GM15510 (cell line): Measurements from ENCODE around the gene ADCY3.

ENCODE experiments used
- POLR2A ChIP-seq: IDR thresholded peaks from 3 replicates; pipeline ENCODE4 v1.6.1; 2011; ENCODE audit warnings: borderline replicate concordance; ENCODE audit not compliant: insufficient read length; ENCODE audit errors: extremely low read depth

ADCY3 gene

GRCh38 chr2:24920098-24920808 lies at the start of gene ADCY3:
ADCY3 (minus strand) TSS chr2:24920237; CDS start chr2:24918987, 1,250 bp downstream.
- no peak for TF ChIP-seq POLR2A

- TF ChIP-seq POLR2A: no peak
These were observed 49.7 kb upstream of the ADCY3 start for GRCh38 chr2:24969784-24970183.

DNA sequence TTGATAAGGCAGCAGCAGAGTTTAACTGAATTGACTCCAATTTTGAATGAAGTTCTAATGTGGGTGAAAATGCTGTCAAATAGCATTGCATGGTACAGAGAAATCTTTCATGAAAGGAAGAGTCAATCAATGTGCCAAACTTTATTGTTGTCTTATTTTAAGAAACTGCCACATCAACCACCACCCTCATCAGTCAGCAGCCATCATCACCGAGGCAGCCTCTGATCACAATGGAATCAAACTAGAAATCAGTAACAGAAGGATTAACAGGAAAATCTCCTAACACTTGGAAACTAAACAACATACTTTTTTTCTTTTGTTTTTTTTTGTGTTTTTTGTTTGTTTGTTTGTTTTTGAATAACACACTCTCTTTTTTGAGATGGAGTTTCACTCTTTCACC lies 41.9 kb upstream of the ADCY3 start:
- TF ChIP-seq POLR2A: no peak

DNA sequence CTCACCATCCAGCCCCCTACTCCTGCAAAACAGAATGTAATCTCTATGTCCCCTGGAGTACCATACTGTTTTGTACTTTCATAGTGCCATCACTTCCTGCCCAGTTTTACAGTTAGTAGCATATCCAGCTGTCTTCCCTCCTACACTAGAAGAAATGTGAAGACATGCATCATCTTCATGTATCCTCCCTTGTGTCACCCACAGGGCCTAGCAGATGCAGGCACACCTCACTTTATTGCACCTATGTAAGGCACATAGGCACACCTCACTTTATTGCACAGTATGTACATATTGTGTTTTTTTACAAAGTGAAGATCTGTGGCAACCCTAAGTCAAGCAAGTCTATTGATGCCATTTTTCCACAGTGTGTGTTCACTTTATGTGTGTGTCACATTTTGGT lies 39.7 kb upstream of the ADCY3 start:
- no peak for TF ChIP-seq POLR2A

- no peak for TF ChIP-seq POLR2A
These were observed 38.4 kb upstream of the ADCY3 start for GRCh38 chr2:24958411-24958935.

GRCh38 chr2:24957976-24958375 lies 37.9 kb upstream of the ADCY3 start:
- TF ChIP-seq POLR2A: no peak

DNA sequence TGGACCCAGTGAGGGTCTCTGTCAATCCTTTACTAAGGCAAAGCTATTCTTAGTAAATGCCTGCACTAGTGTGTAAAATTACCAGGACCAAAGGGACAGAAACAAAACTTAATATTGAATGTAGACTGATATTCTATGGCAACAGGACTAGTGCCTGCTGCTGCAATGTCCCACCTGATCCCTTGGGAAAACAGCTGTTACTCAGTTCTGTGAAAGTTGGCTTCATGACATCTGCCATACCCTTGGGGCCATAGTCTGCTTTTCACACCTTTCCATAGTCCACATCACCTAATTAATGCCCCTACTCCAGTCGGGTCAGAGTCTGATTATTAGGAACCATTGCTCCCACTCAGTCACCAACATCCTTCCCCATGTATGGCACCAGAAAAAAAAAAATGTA lies 37.2 kb upstream of the ADCY3 start:
- TF ChIP-seq POLR2A: no peak

DNA sequence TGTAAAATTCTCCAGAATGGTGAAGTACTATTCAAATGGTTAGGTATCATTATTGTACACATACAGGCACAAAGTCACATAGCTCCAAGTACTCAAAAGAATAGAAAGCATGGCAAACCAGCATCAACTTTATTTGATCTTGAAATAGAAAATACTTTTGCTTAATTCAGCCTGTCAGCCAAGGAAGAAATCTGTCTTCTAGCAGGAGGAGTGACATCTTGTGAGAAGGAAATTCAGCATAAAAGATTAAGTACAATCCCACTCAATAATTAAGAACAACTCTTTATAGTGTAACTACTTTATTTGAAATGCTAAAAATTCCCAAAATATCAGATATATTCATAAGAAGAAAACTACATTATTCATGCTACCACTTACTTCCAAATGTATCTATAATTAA lies 35.9 kb upstream of the ADCY3 start:
- no peak for TF ChIP-seq POLR2A

GRCh38 chr2:24955232-24955631 lies 35.2 kb upstream of the ADCY3 start:
- no peak for TF ChIP-seq POLR2A

DNA sequence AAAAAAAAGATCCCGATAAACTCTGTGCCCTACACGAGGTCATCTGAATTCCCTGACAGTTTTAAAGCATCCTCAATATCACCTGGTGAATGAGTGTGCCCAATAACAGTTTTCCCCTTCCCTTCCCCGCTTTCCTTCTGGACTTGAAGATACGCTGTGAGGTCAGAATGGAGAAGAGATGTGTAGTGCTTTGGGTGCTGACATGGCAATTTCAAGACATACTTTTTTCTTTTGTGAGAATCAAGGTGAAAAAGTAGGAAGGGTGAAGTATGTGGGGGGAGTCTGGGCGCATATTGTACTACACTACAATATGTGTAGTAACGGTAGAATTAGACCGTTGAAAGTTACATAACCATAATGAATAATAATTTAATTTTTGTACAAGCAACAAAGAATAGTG lies 30.1 kb upstream of the ADCY3 start:
- no peak for TF ChIP-seq POLR2A

GRCh38 chr2:24948506-24948905 lies 28.5 kb upstream of the ADCY3 start:
- TF ChIP-seq POLR2A: no peak

GRCh38 chr2:24947561-24948157 lies 27.6 kb upstream of the ADCY3 start:
- TF ChIP-seq POLR2A: no peak

- no peak for TF ChIP-seq POLR2A
These were observed 25.9 kb upstream of the ADCY3 start for GRCh38 chr2:24945907-24946306.

GRCh38 chr2:24943427-24944053 lies 23.5 kb upstream of the ADCY3 start:
- TF ChIP-seq POLR2A: no peak

GRCh38 chr2:24939353-24939752 lies 19.3 kb upstream of the ADCY3 start:
- TF ChIP-seq POLR2A: no peak

- no peak for TF ChIP-seq POLR2A
These were observed 17.2 kb upstream of the ADCY3 start for GRCh38 chr2:24937236-24937635.

- TF ChIP-seq POLR2A: no peak
These were observed 15.1 kb upstream of the ADCY3 start for GRCh38 chr2:24935145-24935544.

DNA sequence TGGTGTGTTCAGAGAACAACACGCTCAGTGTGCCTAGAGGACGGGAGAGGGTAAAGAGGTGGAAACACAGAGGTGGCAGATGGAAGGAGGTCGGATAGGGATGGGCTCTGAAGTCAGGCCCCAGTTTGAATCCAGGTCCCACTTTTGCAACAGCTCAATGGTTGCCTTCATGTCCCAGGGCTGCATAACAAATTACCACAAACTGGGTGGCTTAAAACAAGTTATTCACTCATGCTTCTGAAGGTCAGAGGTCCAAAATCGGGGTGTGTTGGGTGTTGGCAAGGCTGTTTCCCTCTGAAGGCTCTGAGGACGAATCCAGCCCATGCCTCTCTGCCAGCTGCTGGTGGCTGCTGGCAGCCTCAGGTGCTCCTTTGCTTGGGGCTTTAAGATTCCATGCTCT lies 12.7 kb upstream of the ADCY3 start:
- TF ChIP-seq POLR2A: no peak
